Fibroblast of skin of right quadriceps (primary cell): Measurements from ENCODE around the gene PM20D2.
"Not testable (repeated sequence)": the region's sequence is repeated elsewhere in the genome, so short reads cannot be mapped to it uniquely, and the experiment has no call there.

Source experiments
- DNase-seq: peaks from one replicate; pipeline ENCODE4 v3.0.0-alpha.2; 2013

The PM20D2 gene

GRCh38 chr6:89145956-89146717, at the start of gene PM20D2:
Gene PM20D2 (plus strand): TSS chr6:89146055. CDS start chr6:89146145, 90 bp downstream.
- DNase-seq, result peak; percentile 37

- DNase-seq, result no peak
Measured at GRCh38 chr6:89098461-89098860, 47.4 kb upstream of the PM20D2 start.

- no peak for DNase-seq
Measured at GRCh38 chr6:89100114-89100513, 45.7 kb upstream of the PM20D2 start.

- no peak for DNase-seq
Measured at GRCh38 chr6:89110284-89110683, 35.6 kb upstream of the PM20D2 start.

- no peak for DNase-seq
Measured at GRCh38 chr6:89111933-89112332, 33.9 kb upstream of the PM20D2 start.

- no peak for DNase-seq
Measured at GRCh38 chr6:89116702-89117101, 29.2 kb upstream of the PM20D2 start.

GRCh38 chr6:89117211-89118108, 28.4 kb upstream of the PM20D2 start, which contains the start of gene SRSF12:
Gene SRSF12 (minus strand): TSS chr6:89118071. CDS start chr6:89117887, 184 bp downstream.
- DNase-seq, result peak; percentile 40

- DNase-seq, result no peak
Measured at GRCh38 chr6:89118931-89119330, 26.9 kb upstream of the PM20D2 start.

- no peak for DNase-seq
Measured at GRCh38 chr6:89120371-89120770, 25.5 kb upstream of the PM20D2 start.

GRCh38 chr6:89121934-89122333, 23.9 kb upstream of the PM20D2 start:
- DNase-seq, result no peak

GRCh38 chr6:89122625-89123024, 23.2 kb upstream of the PM20D2 start:
- peak; percentile 31 for DNase-seq

GRCh38 chr6:89128256-89128671, 17.6 kb upstream of the PM20D2 start:
- DNase-seq, result not testable (repeated sequence)

GRCh38 chr6:89131599-89131998, 14.3 kb upstream of the PM20D2 start:
- no peak for DNase-seq

- DNase-seq, result no peak
Measured at GRCh38 chr6:89132057-89132456, 13.8 kb upstream of the PM20D2 start.

- no peak for DNase-seq
Measured at GRCh38 chr6:89133981-89134380, 11.9 kb upstream of the PM20D2 start.

GRCh38 chr6:89134723-89135122, 11.1 kb upstream of the PM20D2 start:
- DNase-seq, result no peak

- no peak for DNase-seq
Measured at GRCh38 chr6:89138173-89138572, 7.7 kb upstream of the PM20D2 start.

- no peak for DNase-seq
Measured at GRCh38 chr6:89139509-89140346, 6.1 kb upstream of the PM20D2 start.

GRCh38 chr6:89140347-89141156, 5.3 kb upstream of the PM20D2 start:
- peak; percentile 39 for DNase-seq

- peak; percentile 58 for DNase-seq
Measured at GRCh38 chr6:89144354-89144906, 1.4 kb upstream of the PM20D2 start.

- peak; percentile 28 for DNase-seq
Measured at GRCh38 chr6:89145091-89145955, 532 bp upstream of the PM20D2 start.
